Caco-2 (cell line): ENCODE measurements around the gene YES1. TPM values are rescaled to one million over a fixed set of nuclear protein-coding genes. Genes with fewer than 3 reads are reported as not detected.
"Not testable (repeated sequence)": the region's sequence is repeated elsewhere in the genome, so short reads cannot be mapped to it uniquely, and the experiment has no call there.

ENCODE experiments used
- BruUV-seq: library from RNA; stranded (reverse); fragments of 400-500 nt; replicated peaks from 2 replicates; lab custom pipeline; 2021; lab: Mats Ljungman, UMichigan
- CTCF ChIA-PET: fragments of 300-600 bp; sonication (Branson Sonifier 250); formaldehyde crosslinking; loops from one replicate; lab custom pipeline; 2022; ENCODE audit warnings: antibody characterized with exemption; lab: Charles Lee
- POLR2A ChIA-PET: fragments of 300-600 bp; sonication (Branson Sonifier 250); formaldehyde crosslinking; loops from one replicate; lab custom pipeline; 2022; ENCODE audit warnings: antibody characterized with exemption; lab: Charles Lee
- DNase-seq, 2 experiments: peaks; one replicate each; pipeline versions ENCODE4 v3.0.0 to v3.0.0-alpha.2; 2020 to 2022
- H3K27me3 ChIP-seq: replicated peaks from 2 replicates; pipeline ENCODE4 v1.6.0; 2011; ENCODE audit warnings: low read length; ENCODE audit not compliant: control insufficient read depth, insufficient read depth
- H3K36me3 ChIP-seq: 2 replicates; pipeline ENCODE4 v1.5.1; 2011; ENCODE audit warnings: low read length; ENCODE audit not compliant: control insufficient read depth, insufficient read depth
- H3K4me1 ChIP-seq: fragments of 250-450 bp; sonication (Bioruptor Pico); 2 replicates; pipeline ENCODE4 v1.5.1; 2020; ENCODE audit warnings: mild to moderate bottlenecking
- H3K4me3 ChIP-seq: 2 replicates; pipeline ENCODE4 v1.5.1; 2011; ENCODE audit warnings: low read depth, mild to moderate bottlenecking, control low read depth, low read length
- H3K9me3 ChIP-seq: fragments of 250-450 bp; sonication (Bioruptor Pico); 2 replicates; pipeline ENCODE4 v1.5.1; 2020; ENCODE audit warnings: mild to moderate bottlenecking, moderate library complexity
- H3K27ac Mint-ChIP-seq: one replicate; pipeline ENCODE4 v1.8.0; 2022; ENCODE audit warnings: mixed read lengths; ENCODE audit not compliant: unreplicated experiment
- H3K27me3 Mint-ChIP-seq: one replicate; pipeline ENCODE4 v1.8.0; 2022; ENCODE audit warnings: mixed read lengths; ENCODE audit not compliant: insufficient read depth, unreplicated experiment
- H3K36me3 Mint-ChIP-seq: one replicate; pipeline ENCODE4 v1.8.0; 2022; ENCODE audit warnings: mild to moderate bottlenecking, mixed read lengths; ENCODE audit not compliant: insufficient read depth, unreplicated experiment
- H3K4me1 Mint-ChIP-seq: one replicate; pipeline ENCODE4 v1.8.0; 2022; ENCODE audit warnings: low read depth, mixed read lengths; ENCODE audit not compliant: unreplicated experiment
- H3K4me3 Mint-ChIP-seq: one replicate; pipeline ENCODE4 v1.8.0; 2022; ENCODE audit warnings: mild to moderate bottlenecking, moderate library complexity, mixed read lengths; ENCODE audit not compliant: unreplicated experiment
- H3K9me3 Mint-ChIP-seq: one replicate; pipeline ENCODE4 v1.8.0; 2022; ENCODE audit warnings: mixed read lengths; ENCODE audit not compliant: unreplicated experiment
- intact Hi-C: fragments of 100-400 bp; cut with micrococcal nuclease; formaldehyde crosslinking; loops from one replicate; pipeline ENCODE4 v1.10.0; 2022; ENCODE audit not compliant: unreplicated experiment
- total RNA-seq: library from RNA; stranded (reverse); gene quantifications from 2 replicates; pipeline ENCODE4 v1.2.3, GENCODE V29; 2022
- TF ChIP-seq, protein P1 (sequence below), 2 experiments: fragments of 200-600 bp in 1 of 2; IDR thresholded peaks; 1 replicate in 1 of 2; 2 replicates in 1 of 2; pipeline versions ENCODE4 v1.5.1 to v1.8.0; 2011 to 2022; ENCODE audit warnings: antibody characterized with exemption in 1 of 2, control low read depth in 1 of 2, inconsistent platforms in 1 of 2, low read depth in 1 of 2, low read length in 1 of 2, mild to moderate bottlenecking in 1 of 2, moderate library complexity in 1 of 2; ENCODE audit not compliant: insufficient read depth in 1 of 2, severe bottlenecking in 1 of 2, unreplicated experiment in 1 of 2

The YES1 gene
- total RNA-seq, 1 experiment from 2014 or later = 95.0 TPM

DNA sequence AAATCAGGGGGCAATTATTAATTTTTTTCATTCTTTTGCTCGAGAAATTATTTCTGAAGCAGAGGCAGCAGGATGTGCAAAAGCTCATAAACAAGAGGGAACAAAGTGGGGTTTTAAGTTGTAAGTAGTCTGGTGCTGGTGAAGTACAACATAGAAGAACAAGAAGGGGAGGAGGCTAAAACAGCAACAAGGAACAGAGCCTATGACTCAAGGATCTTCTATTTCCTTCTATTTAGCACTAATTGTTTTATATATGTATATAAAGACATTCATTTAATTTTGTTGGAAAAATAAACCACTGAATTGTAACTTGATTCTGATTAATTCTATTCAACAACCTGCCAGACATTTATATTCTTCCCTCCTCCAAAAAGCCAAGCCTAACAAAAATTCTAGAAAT, 35.0 kb downstream of the YES1 start:
- no TSS peak for BruUV-seq
- POLR2A ChIA-PET = no interaction called here
- H3K27me3 Mint-ChIP-seq = no peaks in the 10 kb centered on the region

GRCh38 chr18:776044-776443, 36.0 kb downstream of the YES1 start:
- POLR2A ChIA-PET = not testable (repeated sequence)

More for the DNA sequence above, 35.0 kb downstream of the YES1 start:
- H3K4me1 ChIP-seq = peaks cover 33% of the 10 kb centered on the region
- CTCF ChIA-PET = no interaction called here
- no peak overlapping the region for H3K4me3 ChIP-seq
- intact Hi-C loops = no loop called here
- H3K36me3 Mint-ChIP-seq = peaks cover 9% of the 10 kb centered on the region
- H3K9me3 Mint-ChIP-seq = no peaks in the 10 kb centered on the region
- H3K4me3 Mint-ChIP-seq = no peak overlapping the region
- no peaks in the 10 kb centered on the region for H3K9me3 ChIP-seq
- no peaks in the 10 kb centered on the region for H3K36me3 ChIP-seq
- DNase-seq = no peak
- no peaks in the 10 kb centered on the region for H3K27me3 ChIP-seq
- H3K4me1 Mint-ChIP-seq = peaks cover 34% of the 10 kb centered on the region
- H3K27ac Mint-ChIP-seq = no peak overlapping the region
- TF ChIP-seq, protein P1, sequence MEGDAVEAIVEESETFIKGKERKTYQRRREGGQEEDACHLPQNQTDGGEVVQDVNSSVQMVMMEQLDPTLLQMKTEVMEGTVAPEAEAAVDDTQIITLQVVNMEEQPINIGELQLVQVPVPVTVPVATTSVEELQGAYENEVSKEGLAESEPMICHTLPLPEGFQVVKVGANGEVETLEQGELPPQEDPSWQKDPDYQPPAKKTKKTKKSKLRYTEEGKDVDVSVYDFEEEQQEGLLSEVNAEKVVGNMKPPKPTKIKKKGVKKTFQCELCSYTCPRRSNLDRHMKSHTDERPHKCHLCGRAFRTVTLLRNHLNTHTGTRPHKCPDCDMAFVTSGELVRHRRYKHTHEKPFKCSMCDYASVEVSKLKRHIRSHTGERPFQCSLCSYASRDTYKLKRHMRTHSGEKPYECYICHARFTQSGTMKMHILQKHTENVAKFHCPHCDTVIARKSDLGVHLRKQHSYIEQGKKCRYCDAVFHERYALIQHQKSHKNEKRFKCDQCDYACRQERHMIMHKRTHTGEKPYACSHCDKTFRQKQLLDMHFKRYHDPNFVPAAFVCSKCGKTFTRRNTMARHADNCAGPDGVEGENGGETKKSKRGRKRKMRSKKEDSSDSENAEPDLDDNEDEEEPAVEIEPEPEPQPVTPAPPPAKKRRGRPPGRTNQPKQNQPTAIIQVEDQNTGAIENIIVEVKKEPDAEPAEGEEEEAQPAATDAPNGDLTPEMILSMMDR (IDR thresholded peaks at IDR 0.05; ENCODE audit: insufficient read depth in 1 of 2, low read depth in 1 of 2, low read length in 1 of 2, severe bottlenecking in 1 of 2, unreplicated experiment in 1 of 2) = no peak

GRCh38 chr18:774811-775210, 37.2 kb downstream of the YES1 start:
- Histone ChIP-seq H3K27me3 (no peaks in the 10 kb centered on the region), H3K4me3 (no peak overlapping the region), H3K36me3 (no peaks in the 10 kb centered on the region), H3K9me3 (no peaks in the 10 kb centered on the region), H3K4me1 (peaks cover 39% of the 10 kb centered on the region)
- intact Hi-C loops = no loop called here
- Mint-ChIP-seq H3K36me3 (peaks cover 11% of the 10 kb centered on the region), H3K4me1 (peaks cover 35% of the 10 kb centered on the region), H3K9me3 (no peaks in the 10 kb centered on the region), H3K27ac (peak overlapping the region; percentile 3), H3K4me3 (no peak overlapping the region), H3K27me3 (no peaks in the 10 kb centered on the region)
- ChIA-PET POLR2A (no interaction called here), CTCF (no interaction called here)
- TF ChIP-seq, protein P1 (IDR thresholded peaks at IDR 0.05; ENCODE audit: insufficient read depth in 1 of 2, low read depth in 1 of 2, low read length in 1 of 2, severe bottlenecking in 1 of 2, unreplicated experiment in 1 of 2) = no peak
- BruUV-seq = no TSS peak
- DNase-seq = no peak

More at GRCh38 chr18:776044-776443, 36.0 kb downstream of the YES1 start:
- intact Hi-C loops, BruUV-seq, H3K27me3 ChIP-seq, DNase-seq, H3K9me3 Mint-ChIP-seq, H3K36me3 ChIP-seq, H3K4me3 ChIP-seq, H3K27me3 Mint-ChIP-seq, H3K9me3 ChIP-seq, H3K27ac Mint-ChIP-seq, CTCF ChIA-PET, H3K4me3 Mint-ChIP-seq: not testable (repeated sequence)
- Mint-ChIP-seq H3K36me3 (peaks cover 11% of the 10 kb centered on the region), H3K4me1 (peaks cover 24% of the 10 kb centered on the region)
- H3K4me1 ChIP-seq = peaks cover 31% of the 10 kb centered on the region
